SH-SY5Y (cell line): Measurements from ENCODE around the gene MPZ.

ENCODE experiments used
- GATA2 ChIP-seq: IDR thresholded peaks from 2 replicates; pipeline ENCODE4 v1.6.1; 2011; ENCODE audit warnings: mild to moderate bottlenecking, low read depth, low read length
- GATA3 ChIP-seq: IDR thresholded peaks from 2 replicates; pipeline ENCODE4 v1.6.1; 2011; ENCODE audit warnings: low read depth, mild to moderate bottlenecking, low read length, moderate library complexity

MPZ gene

GRCh38 chr1:161309868-161310267, at the start of gene MPZ:
TSS of gene MPZ (minus strand) at chr1:161309968. CDS start at chr1:161309905, 63 bp downstream.
- no peak for TF ChIP-seq GATA2
- TF ChIP-seq GATA3: no peak

GRCh38 chr1:161359291-161359690, 49.5 kb upstream of the MPZ start:
- TF ChIP-seq GATA3 (no peak), GATA2 (no peak)

- TF ChIP-seq GATA2 (no peak), GATA3 (no peak)
Observed at GRCh38 chr1:161357073-161357472, 47.3 kb upstream of the MPZ start.

GRCh38 chr1:161351482-161351881, 41.7 kb upstream of the MPZ start:
- TF ChIP-seq GATA3 (no peak), GATA2 (no peak)

- TF ChIP-seq GATA2 (no peak), GATA3 (no peak)
Observed at GRCh38 chr1:161350671-161351070, 40.9 kb upstream of the MPZ start.

GRCh38 chr1:161342821-161343220, 33.1 kb upstream of the MPZ start:
- no peak for TF ChIP-seq GATA2
- no peak for TF ChIP-seq GATA3

- TF ChIP-seq GATA3 (no peak), GATA2 (no peak)
Observed at GRCh38 chr1:161342177-161342576, 32.4 kb upstream of the MPZ start.

GRCh38 chr1:161335796-161336195, 26.0 kb upstream of the MPZ start:
- TF ChIP-seq GATA2 (no peak), GATA3 (no peak)

- TF ChIP-seq GATA3 (no peak), GATA2 (no peak)
Observed at GRCh38 chr1:161333166-161333565, 23.4 kb upstream of the MPZ start.

- TF ChIP-seq GATA2: no peak
- TF ChIP-seq GATA3: no peak
Observed at GRCh38 chr1:161330346-161330745, 20.6 kb upstream of the MPZ start.

- TF ChIP-seq GATA3: no peak
- TF ChIP-seq GATA2: no peak
Observed at GRCh38 chr1:161324020-161324419, 14.3 kb upstream of the MPZ start.

- no peak for TF ChIP-seq GATA3
- TF ChIP-seq GATA2: no peak
Observed at GRCh38 chr1:161314201-161314981, 4.6 kb upstream of the MPZ start, which contains the start of gene SDHC. TSS of gene SDHC (plus strand) at chr1:161314381. CDS start at chr1:161314406, 25 bp downstream.

- TF ChIP-seq GATA3: no peak
Observed at GRCh38 chr1:161313554-161314200, 3.9 kb upstream of the MPZ start.

- TF ChIP-seq GATA2 (no peak), GATA3 (no peak)
Observed at GRCh38 chr1:161311595-161312181, 1.9 kb upstream of the MPZ start.
